ENCODE results near the gene TBX5.

DNA sequence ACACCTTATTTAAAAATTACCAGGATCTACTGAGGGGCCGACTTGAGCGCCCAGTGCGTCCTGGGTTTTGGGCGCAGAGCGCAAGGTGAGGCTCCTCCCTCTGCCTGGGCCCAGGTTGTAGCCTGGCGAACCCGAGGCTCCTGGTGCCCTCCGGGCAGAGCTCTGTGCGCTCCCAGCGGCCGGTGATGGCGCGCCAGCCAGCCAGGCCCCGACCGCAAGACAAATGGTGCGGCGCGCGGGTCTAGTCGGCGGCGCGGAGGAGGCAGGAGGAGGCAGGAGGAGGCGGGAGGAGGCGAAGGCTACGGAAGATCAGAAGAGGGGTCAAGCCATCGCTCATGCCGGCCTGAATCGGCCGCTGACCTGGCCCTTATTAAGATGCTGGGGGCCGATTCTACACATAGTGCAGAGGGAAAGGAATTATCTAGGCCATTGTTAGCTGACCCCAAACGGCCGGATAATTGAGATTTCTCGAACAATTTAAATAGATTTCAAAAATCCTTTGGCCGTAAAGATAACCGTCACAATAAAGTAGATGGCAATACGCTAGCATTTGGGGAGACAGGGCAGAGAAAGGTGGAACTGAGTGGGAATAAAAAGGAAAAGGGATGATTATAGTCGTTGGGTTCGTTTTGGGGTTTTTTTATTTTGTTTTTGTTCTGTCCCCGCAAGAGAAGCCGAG, 2.8 kb downstream of the TBX5 start:
- TF ChIP-seq POLR2AphosphoS5 (IDR thresholded peaks at IDR 0.05; ENCODE audit: borderline replicate concordance, low read depth, low read length) (no peak), EZH2 (IDR thresholded peaks at IDR 0.05) (no peak)
